Naive thymus-derived CD4-positive, alpha-beta T cell (primary cell): ENCODE results near the gene CCDC61. TPM values are rescaled to one million over a fixed set of nuclear protein-coding genes. Genes with fewer than 3 reads are reported as not detected.

Source experiments
- ATAC-seq: fragments of 150-1000 bp; cut with Tn5 transposase; 2 replicates; pipeline ENCODE4 v1.10.0; 2021; ENCODE audit warnings: mild to moderate bottlenecking, moderate library complexity
- CTCF ChIA-PET: fragments of 350-600 bp; sonication (Branson Sonifier 250); formaldehyde crosslinking; loops from one replicate; lab custom pipeline; 2021; ENCODE audit warnings: antibody characterized with exemption; lab: Charles Lee
- POLR2A ChIA-PET: fragments of 350-600 bp; sonication (Branson Sonifier 250); formaldehyde crosslinking; loops from one replicate; lab custom pipeline; 2021; ENCODE audit warnings: antibody characterized with exemption, inconsistent platforms; lab: Charles Lee
- DNase-seq, 9 donors: peaks; one replicate each; pipeline versions ENCODE4 v3.0.0 to v3.0.0-alpha.2; 2020 to 2022; ENCODE audit warnings: mixed read lengths in 1 of 9
- H3K27ac ChIP-seq: one replicate; pipeline ENCODE4 v1.7.0; 2013; ENCODE audit warnings: mild to moderate bottlenecking, low read depth, low read length, moderate library complexity
- H3K27me3 ChIP-seq, 2 donors: one replicate each; pipeline ENCODE4 v1.7.0; 2013; ENCODE audit warnings: low read length in 2 of 2, mild to moderate bottlenecking in 2 of 2, moderate library complexity in 2 of 2; ENCODE audit not compliant: control insufficient read depth in 2 of 2, insufficient read depth in 2 of 2
- H3K36me3 ChIP-seq, 3 experiments: 1 replicate in 2 of 3; 2 replicates in 1 of 3; pipeline ENCODE4 v1.7.0; 2013; ENCODE audit warnings: low read length in 3 of 3, mild to moderate bottlenecking in 3 of 3, moderate library complexity in 1 of 3; ENCODE audit not compliant: insufficient read depth in 3 of 3, control insufficient read depth in 2 of 3
- H3K4me1 ChIP-seq, 2 donors: one replicate each; pipeline ENCODE4 v1.7.0; 2013; ENCODE audit warnings: low read length in 2 of 2, mild to moderate bottlenecking in 2 of 2, moderate library complexity in 1 of 2; ENCODE audit not compliant: control insufficient read depth in 2 of 2, insufficient read depth in 2 of 2
- H3K4me3 ChIP-seq: 2 replicates; pipeline ENCODE4 v1.7.0; 2013; ENCODE audit warnings: mild to moderate bottlenecking, low read length
- H3K9me3 ChIP-seq, 3 experiments: 1 replicate in 2 of 3; 2 replicates in 1 of 3; pipeline ENCODE4 v1.7.0; 2013; ENCODE audit warnings: low read length in 3 of 3; ENCODE audit not compliant: control insufficient read depth in 2 of 3
- H3K27ac Mint-ChIP-seq, 9 donors: one replicate each; pipeline ENCODE4 v1.8.0; 2020 to 2022; ENCODE audit warnings: mixed read lengths in 9 of 9, mild to moderate bottlenecking in 8 of 9, moderate library complexity in 5 of 9, inconsistent platforms in 2 of 9
- H3K27me3 Mint-ChIP-seq, 5 donors: one replicate each; pipeline ENCODE4 v1.8.0; 2021 to 2022; ENCODE audit warnings: mixed read lengths in 5 of 5, mild to moderate bottlenecking in 1 of 5
- H3K36me3 Mint-ChIP-seq, 5 donors: one replicate each; pipeline ENCODE4 v1.8.0; 2020 to 2022; ENCODE audit warnings: mixed read lengths in 5 of 5, mild to moderate bottlenecking in 3 of 5, inconsistent platforms in 1 of 5
- H3K4me1 Mint-ChIP-seq, 7 donors: one replicate each; pipeline ENCODE4 v1.8.0; 2020 to 2022; ENCODE audit warnings: mixed read lengths in 7 of 7, mild to moderate bottlenecking in 3 of 7, inconsistent platforms in 1 of 7
- H3K4me3 Mint-ChIP-seq, 10 donors: one replicate each; pipeline ENCODE4 v1.8.0; 2020 to 2022; ENCODE audit warnings: mild to moderate bottlenecking in 10 of 10, mixed read lengths in 10 of 10, moderate library complexity in 6 of 10, inconsistent platforms in 2 of 10
- H3K9me3 Mint-ChIP-seq, 11 donors: one replicate each; pipeline ENCODE4 v1.8.0; 2020 to 2022; ENCODE audit warnings: mixed read lengths in 11 of 11, mild to moderate bottlenecking in 4 of 11, inconsistent platforms in 1 of 11, moderate library complexity in 1 of 11
- intact Hi-C, 2 donors: fragments of 100-400 bp; cut with micrococcal nuclease; formaldehyde crosslinking; loops; one replicate each; pipeline ENCODE4 v1.15.1; 2023
- microRNA-seq: library from miRNA; unstranded; fragments of <30 nt; microRNA quantifications from one replicate; pipeline ENCODE4 v1.2.0, GENCODE V29; 2022; ENCODE audit warnings: borderline microRNAs expressed
- polyA plus RNA-seq, 2 donors: library from polyadenylated mRNA; unstranded; fragments of 300-500 nt; fragmentation: Illumina TruSeq; gene quantifications; one replicate each; pipeline ENCODE4 v1.2.3, GENCODE V29; 2021
- total RNA-seq, 6 experiments: library from RNA in 5 of 6; stranded (reverse) in 5 of 6; gene quantifications; 1 replicate in 5 of 6; 2 replicates in 1 of 6; pipeline ENCODE4 v1.2.3 and lab custom pipeline; 2021 to 2026

CCDC61 gene
- total and polyA plus RNA-seq, 7 experiments from 2014 or later = 10.1 to 35.8 (median 15.6) TPM

DNA sequence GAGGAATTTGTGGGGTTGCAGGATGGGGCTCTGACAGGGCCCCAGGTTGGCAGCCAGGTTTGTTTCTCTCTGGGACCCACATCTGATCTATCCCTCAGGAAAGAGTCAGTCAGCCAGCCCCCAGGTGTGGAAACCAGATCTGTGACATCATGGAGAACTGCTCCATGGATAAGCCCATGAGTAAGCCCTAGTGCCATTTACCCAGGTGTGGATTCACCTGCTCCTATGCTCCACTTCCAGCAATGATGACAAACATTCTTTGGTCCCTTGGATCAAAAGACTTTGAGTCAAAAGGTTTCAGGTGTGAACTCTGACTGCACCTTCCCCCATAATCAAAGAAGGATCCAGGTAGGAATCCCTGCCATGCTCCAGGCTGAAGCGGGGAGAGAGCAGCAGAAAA, 72.4 kb downstream of the CCDC61 start:
- no peaks in the 10 kb centered on the region for H3K4me1 ChIP-seq
- POLR2A ChIA-PET = no interaction called here
- no peak for ATAC-seq
- no peak overlapping the region for H3K27ac ChIP-seq
- Mint-ChIP-seq H3K4me3 (no peak overlapping the region), H3K27me3 (peaks cover 70 to 86% (median 76%) of the 10 kb centered on the region in 5 donors), H3K4me1 (no peaks in the 10 kb centered on the region), H3K27ac (no peak overlapping the region), H3K36me3 (no peaks in the 10 kb centered on the region), H3K9me3 (peaks cover 0 to 8% (median 0%) of the 10 kb centered on the region in 11 donors)
- peaks cover 0 to 11% of the 10 kb centered on the region in 2 donors for H3K27me3 ChIP-seq
- intact Hi-C loops = no loop called here
- DNase-seq = no peak
- H3K4me3 ChIP-seq = no peak overlapping the region
- H3K9me3 ChIP-seq = no peaks in the 10 kb centered on the region
- H3K36me3 ChIP-seq = no peaks in the 10 kb centered on the region
- CTCF ChIA-PET = no interaction called here

Small RNAs within 50 kb of the gene (microRNA-seq; reads per million reads assigned to microRNA genes)
- 257 reads per million, percentile 65 among the genes with 10 or more reads in this experiment for gene MIR769

Other genes with a start within 250 kb of the CCDC61 start
- 1 to 10 TPM in 4 of 5 experiments, under 1 TPM in 1; 0.92 to 2.3 (median 1.1) TPM for gene SIX5, start 226.2 kb upstream of the CCDC61 start, total RNA-seq
- under 1 TPM; 0.15 to 0.17 TPM for gene SIX5, start 226.2 kb upstream of the CCDC61 start, polyA plus RNA-seq
- 10 to 100 TPM; 15.0 to 33.9 (median 25.2) TPM for gene DMPK, start 213.0 kb upstream of the CCDC61 start, total RNA-seq
- 1 to 10 TPM in 1 of 2 donors, under 1 TPM in 1; 0.20 to 1.8 TPM for gene DMPK, start 213.0 kb upstream of the CCDC61 start, polyA plus RNA-seq
- 10 to 100 TPM; 18.7 to 43.2 (median 35.4) TPM for gene DMWD, start 202.6 kb upstream of the CCDC61 start, total RNA-seq
- gene DMWD, start 202.6 kb upstream of the CCDC61 start, polyA plus RNA-seq = 1 to 10 TPM; 3.7 to 7.2 TPM
- under 1 TPM; 0.20 to 0.78 (median 0.56) TPM for gene RSPH6A, start 180.2 kb upstream of the CCDC61 start, total RNA-seq
- not detected for gene RSPH6A, start 180.2 kb upstream of the CCDC61 start, polyA plus RNA-seq
- 100 to 1,000 TPM in 1 of 5 experiments, 10 to 100 TPM in 4; 81.3 to 110 (median 96.4) TPM for gene SYMPK, start 132.3 kb upstream of the CCDC61 start, total RNA-seq
- 10 to 100 TPM in 1 of 2 donors, 1 to 10 TPM in 1; 9.9 to 22.7 TPM for gene SYMPK, start 132.3 kb upstream of the CCDC61 start, polyA plus RNA-seq
- not detected for gene FOXA3, start 131.1 kb upstream of the CCDC61 start, total RNA-seq
- gene FOXA3, start 131.1 kb upstream of the CCDC61 start, polyA plus RNA-seq = not detected
- 10 to 100 TPM; 16.4 to 38.7 (median 26.5) TPM for gene IRF2BP1, start 109.3 kb upstream of the CCDC61 start, total RNA-seq
- gene IRF2BP1, start 109.3 kb upstream of the CCDC61 start, polyA plus RNA-seq = 10 to 100 TPM in 1 of 2 donors, 1 to 10 TPM in 1; 6.2 to 11.6 TPM
- gene MYPOP, start 92.9 kb upstream of the CCDC61 start, total RNA-seq = 10 to 100 TPM in 3 of 5 experiments, 1 to 10 TPM in 2; 7.0 to 14.5 (median 11.2) TPM
- gene MYPOP, start 92.9 kb upstream of the CCDC61 start, polyA plus RNA-seq = under 1 TPM; 0.15 to 0.40 TPM
- not detected for gene NANOS2, start 80.7 kb upstream of the CCDC61 start, total RNA-seq
- not detected for gene NANOS2, start 80.7 kb upstream of the CCDC61 start, polyA plus RNA-seq
- gene NOVA2, start 21.6 kb upstream of the CCDC61 start, total RNA-seq = under 1 TPM in 1 of 5 experiments, not detected in 4; 0.19 TPM
- not detected for gene NOVA2, start 21.6 kb upstream of the CCDC61 start, polyA plus RNA-seq
- not detected for gene PGLYRP1, start 27.6 kb downstream of the CCDC61 start, total RNA-seq
- gene PGLYRP1, start 27.6 kb downstream of the CCDC61 start, polyA plus RNA-seq = not detected
- not detected for gene IGFL4, start 45.5 kb downstream of the CCDC61 start, total RNA-seq
- gene IGFL4, start 45.5 kb downstream of the CCDC61 start, polyA plus RNA-seq = not detected
- gene IGFL3, start 129.2 kb downstream of the CCDC61 start, total RNA-seq = not detected
- gene IGFL3, start 129.2 kb downstream of the CCDC61 start, polyA plus RNA-seq = not detected
- gene IGFL2, start 152.8 kb downstream of the CCDC61 start, total RNA-seq = under 1 TPM in 1 of 5 experiments, not detected in 4; 0.48 TPM
- not detected for gene IGFL2, start 152.8 kb downstream of the CCDC61 start, polyA plus RNA-seq
- gene IGFL1, start 234.3 kb downstream of the CCDC61 start, total RNA-seq = not detected
- gene IGFL1, start 234.3 kb downstream of the CCDC61 start, polyA plus RNA-seq = not detected